ENCODE measurements around the gene DLEC1. TPM values are rescaled to one million over a fixed set of nuclear protein-coding genes. Genes with fewer than 3 reads are reported as not detected.

DLEC1 gene
- total and polyA plus RNA-seq, 7 donors: 0.01 to 0.09 (median 0.05) TPM; not detected in 2

- no peaks in the 10 kb centered on the region for H3K9me3 ChIP-seq
- TF ChIP-seq CTCF (IDR thresholded peaks at IDR 0.05): no peak
- H3K4me1 ChIP-seq: no peaks in the 10 kb centered on the region
- WGBS, 3 donors: 82 to 95% (median 82%) methylated on average over 7 of the region's 7 CpGs
- H3K27me3 ChIP-seq (ENCODE audit: insufficient read depth in 3 of 3, low read length in 2 of 3): no peaks in the 10 kb centered on the region
- no peak overlapping the region for H3K4me3 ChIP-seq
- intact Hi-C loops (cut with DNase I): no loop called here
- H3K36me3 ChIP-seq (ENCODE audit: insufficient read depth in 1 of 2, low read depth in 1 of 2): no peaks in the 10 kb centered on the region
- DNase-seq (no peak), ATAC-seq (no peak)
- no peak overlapping the region for H3K27ac ChIP-seq
Observed at GRCh38 chr3:37991823-37992222, 47.2 kb upstream of the DLEC1 start.

DNA sequence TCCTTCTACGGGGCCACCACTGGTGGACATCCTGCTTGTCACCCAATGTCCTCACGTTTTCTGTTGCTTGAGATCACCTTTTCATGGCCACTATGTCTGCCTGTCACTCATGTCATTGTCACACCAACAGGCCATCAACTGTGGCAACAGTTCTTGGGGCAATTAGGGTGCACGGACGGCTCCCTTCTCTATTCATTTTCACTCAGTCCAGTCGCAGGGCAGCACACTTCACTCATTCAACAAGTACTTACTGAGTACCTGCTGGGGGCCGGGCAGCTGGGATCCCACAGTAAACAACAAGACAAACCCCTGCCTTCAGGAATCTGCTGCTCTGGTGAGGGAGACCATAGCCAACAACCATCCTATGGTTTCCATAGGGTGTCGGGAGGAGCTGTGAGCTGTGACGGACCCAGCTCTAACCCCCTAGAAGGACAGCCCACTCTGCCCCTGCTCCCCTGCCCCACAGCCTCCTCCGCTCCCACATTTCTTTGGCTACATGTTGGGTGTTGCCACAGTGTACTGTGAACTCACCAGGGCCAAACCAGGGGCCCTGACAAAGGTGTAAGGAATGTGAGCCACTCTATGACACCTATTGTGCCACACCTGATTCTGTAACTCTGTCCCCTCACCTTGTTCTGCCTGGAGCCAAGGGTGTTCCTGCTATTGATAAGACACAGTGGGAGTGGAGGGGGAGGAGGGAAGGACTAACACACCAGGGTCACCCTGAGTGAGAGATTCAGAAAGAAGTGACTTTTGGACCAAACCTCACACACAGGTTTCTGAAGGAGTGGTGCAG lies 46.5 kb upstream of the DLEC1 start:
- H3K27me3 ChIP-seq (ENCODE audit: insufficient read depth in 3 of 3, low read length in 2 of 3): no peaks in the 10 kb centered on the region
- no peaks in the 10 kb centered on the region for H3K9me3 ChIP-seq
- H3K4me1 ChIP-seq: no peaks in the 10 kb centered on the region
- ATAC-seq: no peak
- intact Hi-C loops (cut with DNase I): no loop called here
- H3K4me3 ChIP-seq: no peak overlapping the region
- DNase-seq: no peak
- no peak for TF ChIP-seq CTCF (IDR thresholded peaks at IDR 0.05)
- H3K27ac ChIP-seq: no peak overlapping the region
- 90 to 94% (median 91%) methylated on average over 9 of the region's 9 CpGs for WGBS, 3 donors
- no peaks in the 10 kb centered on the region for H3K36me3 ChIP-seq (ENCODE audit: insufficient read depth in 1 of 2, low read depth in 1 of 2)

DNA sequence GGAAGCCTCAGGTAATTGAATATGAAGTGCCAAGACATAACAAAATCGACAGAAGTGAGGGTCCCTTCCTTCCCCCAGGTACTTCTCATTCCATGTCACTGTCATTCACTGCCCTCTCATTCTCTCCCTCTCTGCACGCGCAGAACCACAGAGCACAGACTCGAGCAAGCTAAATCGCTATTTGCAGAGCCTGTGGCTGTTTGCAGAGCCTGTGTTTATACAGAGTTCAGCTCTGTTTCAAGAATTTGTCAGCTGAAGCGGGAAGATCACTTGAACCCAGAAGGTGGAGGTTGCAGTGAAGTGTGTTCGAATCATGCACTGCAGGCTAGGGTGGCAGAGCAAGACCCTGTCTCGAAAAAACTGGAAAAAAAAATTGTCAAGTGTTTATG lies 45.9 kb upstream of the DLEC1 start:
- no peaks in the 10 kb centered on the region for H3K36me3 ChIP-seq (ENCODE audit: insufficient read depth in 1 of 2, low read depth in 1 of 2)
- intact Hi-C loops (cut with DNase I): no loop called here
- DNase-seq (no peak), ATAC-seq (no peak)
- TF ChIP-seq CTCF (IDR thresholded peaks at IDR 0.05): no peak
- WGBS, 3 donors: 88 to 95% (median 93%) methylated on average over 8 of the region's 8 CpGs
- H3K9me3 ChIP-seq: no peaks in the 10 kb centered on the region
- no peak overlapping the region for H3K4me3 ChIP-seq
- no peak overlapping the region for H3K27ac ChIP-seq
- no peaks in the 10 kb centered on the region for H3K27me3 ChIP-seq (ENCODE audit: insufficient read depth in 3 of 3, low read length in 2 of 3)
- H3K4me1 ChIP-seq: no peaks in the 10 kb centered on the region

- intact Hi-C loops (cut with DNase I): no loop called here
- DNase-seq (no peak), ATAC-seq (no peak)
- Histone ChIP-seq H3K27ac (peak overlapping the region; percentile 67), H3K27me3 (ENCODE audit: insufficient read depth in 3 of 3, low read length in 2 of 3) (no peaks in the 10 kb centered on the region), H3K9me3 (no peaks in the 10 kb centered on the region), H3K4me1 (no peaks in the 10 kb centered on the region), H3K36me3 (ENCODE audit: insufficient read depth in 1 of 2, low read depth in 1 of 2) (no peaks in the 10 kb centered on the region), H3K4me3 (peak overlapping the region; percentile 71)
- no peak for TF ChIP-seq CTCF (IDR thresholded peaks at IDR 0.05)
- 57 to 66% (median 61%) methylated on average over 6 of the region's 6 CpGs for WGBS, 3 donors
Observed at GRCh38 chr3:37993460-37993819, 45.6 kb upstream of the DLEC1 start.

Data from psoas muscle (tissue), 8 donors.